Effector CD8-positive, alpha-beta T cell (primary cell): Measurements from ENCODE around the gene SRC.

Source experiments
- DNase-seq: peaks from one replicate; lab custom pipeline; 2025; lab: John Stamatoyannopoulos, UW

The SRC gene

GRCh38 chr20:37395921-37396415 lies 50.0 kb downstream of the SRC start:
- no peak for DNase-seq

GRCh38 chr20:37396416-37397075 lies 50.6 kb downstream of the SRC start:
- DNase-seq: no peak

DNA sequence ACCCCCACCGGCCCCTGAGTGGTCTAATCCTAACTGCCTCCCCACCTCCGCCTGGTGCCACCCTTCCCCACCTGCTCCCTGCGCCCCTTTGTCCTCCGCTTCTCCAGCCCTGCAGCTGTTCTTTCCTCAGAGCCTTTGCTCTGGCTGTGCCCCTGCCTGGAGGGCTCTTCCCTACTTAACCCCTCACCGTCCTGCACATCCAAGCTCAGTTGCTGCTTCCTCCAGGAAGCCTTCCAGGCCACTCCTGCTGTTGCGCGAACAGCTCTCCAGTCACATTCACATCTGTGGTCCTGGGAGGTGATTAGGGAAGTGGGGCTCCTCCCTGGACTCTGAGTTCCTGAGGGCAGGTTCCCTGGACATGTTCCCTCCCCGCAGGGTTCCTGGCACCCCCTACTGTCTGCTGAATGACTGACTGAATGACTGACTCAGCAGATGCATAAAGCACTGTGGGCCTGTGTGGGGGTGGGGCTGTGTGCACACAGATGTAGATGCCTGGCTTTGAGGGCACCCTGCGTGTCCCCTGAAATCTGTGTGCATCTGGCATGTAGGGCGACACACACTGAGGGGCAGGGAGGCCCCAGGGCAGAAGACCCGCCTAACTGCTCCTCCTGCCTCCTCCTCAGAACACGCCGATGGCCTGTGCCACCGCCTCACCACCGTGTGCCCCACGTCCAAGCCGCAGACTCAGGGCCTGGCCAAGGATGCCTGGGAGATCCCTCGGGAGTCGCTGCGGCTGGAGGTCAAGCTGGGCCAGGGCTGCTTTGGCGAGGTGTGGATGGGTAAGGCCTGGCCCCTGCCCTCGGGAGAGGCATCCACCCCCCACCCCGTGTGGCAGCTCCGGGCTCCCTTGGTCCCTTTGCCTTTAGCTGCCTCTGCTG lies 51.4 kb downstream of the SRC start:
- DNase-seq: no peak

- DNase-seq: no peak
These were observed 52.2 kb downstream of the SRC start for GRCh38 chr20:37397954-37398749.

DNA sequence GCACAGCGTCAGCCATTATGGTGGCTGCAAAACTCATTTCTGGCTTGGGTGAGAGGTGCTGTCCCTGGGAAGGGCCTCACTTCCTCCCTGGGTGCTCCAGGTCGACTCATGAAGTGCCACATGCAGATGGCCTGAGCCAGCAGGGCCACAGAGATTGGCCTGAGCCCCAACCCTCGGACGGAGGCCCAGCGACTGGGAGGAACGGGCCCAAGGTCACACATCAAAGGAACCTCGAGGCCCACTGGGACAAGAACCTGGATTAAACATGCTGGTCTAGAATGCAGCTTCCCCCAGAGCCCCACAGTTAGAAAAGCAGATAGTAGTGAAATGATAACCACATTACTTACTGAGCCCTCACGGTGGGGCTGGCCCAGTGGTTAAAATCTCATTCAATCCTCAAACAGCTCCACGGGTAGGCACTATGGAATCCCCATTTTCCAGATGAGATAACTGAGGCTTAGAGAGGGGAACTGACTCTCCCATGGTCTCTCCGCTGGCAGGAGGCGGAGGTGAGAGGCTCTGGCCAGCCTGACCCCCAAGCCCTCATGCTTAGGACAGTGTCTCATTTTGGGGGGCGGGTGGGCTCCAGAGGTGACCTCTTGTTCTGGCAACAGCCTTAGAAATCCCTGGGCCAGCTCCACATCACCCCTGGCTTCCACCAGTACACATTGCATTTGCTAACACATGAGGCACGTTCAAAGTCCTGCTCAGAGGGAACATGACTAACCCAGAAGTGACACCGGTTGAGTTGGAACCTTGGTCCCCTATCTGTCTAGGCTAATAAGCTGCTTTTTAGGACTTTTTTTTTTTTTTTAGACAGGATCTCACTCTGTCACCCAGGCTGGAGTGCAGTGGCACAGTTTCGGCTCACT lies 53.0 kb downstream of the SRC start:
- DNase-seq: no peak

GRCh38 chr20:37401282-37401929 lies 55.5 kb downstream of the SRC start:
- no peak for DNase-seq

GRCh38 chr20:37401930-37402675 lies 56.2 kb downstream of the SRC start:
- DNase-seq: no peak

DNA sequence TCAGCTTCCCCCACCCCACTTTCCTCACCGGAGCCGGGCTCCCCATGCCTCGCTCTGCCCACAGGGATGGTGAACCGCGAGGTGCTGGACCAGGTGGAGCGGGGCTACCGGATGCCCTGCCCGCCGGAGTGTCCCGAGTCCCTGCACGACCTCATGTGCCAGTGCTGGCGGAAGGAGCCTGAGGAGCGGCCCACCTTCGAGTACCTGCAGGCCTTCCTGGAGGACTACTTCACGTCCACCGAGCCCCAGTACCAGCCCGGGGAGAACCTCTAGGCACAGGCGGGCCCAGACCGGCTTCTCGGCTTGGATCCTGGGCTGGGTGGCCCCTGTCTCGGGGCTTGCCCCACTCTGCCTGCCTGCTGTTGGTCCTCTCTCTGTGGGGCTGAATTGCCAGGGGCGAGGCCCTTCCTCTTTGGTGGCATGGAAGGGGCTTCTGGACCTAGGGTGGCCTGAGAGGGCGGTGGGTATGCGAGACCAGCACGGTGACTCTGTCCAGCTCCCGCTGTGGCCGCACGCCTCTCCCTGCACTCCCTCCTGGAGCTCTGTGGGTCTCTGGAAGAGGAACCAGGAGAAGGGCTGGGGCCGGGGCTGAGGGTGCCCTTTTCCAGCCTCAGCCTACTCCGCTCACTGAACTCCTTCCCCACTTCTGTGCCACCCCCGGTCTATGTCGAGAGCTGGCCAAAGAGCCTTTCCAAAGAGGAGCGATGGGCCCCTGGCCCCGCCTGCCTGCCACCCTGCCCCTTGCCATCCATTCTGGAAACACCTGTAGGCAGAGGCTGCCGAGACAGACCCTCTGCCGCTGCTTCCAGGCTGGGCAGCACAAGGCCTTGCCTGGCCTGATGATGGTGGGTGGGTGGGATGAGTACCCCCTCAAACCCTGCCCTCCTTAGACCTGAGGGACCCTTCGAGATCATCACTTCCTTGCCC lies 57.4 kb downstream of the SRC start:
- no peak for DNase-seq

DNA sequence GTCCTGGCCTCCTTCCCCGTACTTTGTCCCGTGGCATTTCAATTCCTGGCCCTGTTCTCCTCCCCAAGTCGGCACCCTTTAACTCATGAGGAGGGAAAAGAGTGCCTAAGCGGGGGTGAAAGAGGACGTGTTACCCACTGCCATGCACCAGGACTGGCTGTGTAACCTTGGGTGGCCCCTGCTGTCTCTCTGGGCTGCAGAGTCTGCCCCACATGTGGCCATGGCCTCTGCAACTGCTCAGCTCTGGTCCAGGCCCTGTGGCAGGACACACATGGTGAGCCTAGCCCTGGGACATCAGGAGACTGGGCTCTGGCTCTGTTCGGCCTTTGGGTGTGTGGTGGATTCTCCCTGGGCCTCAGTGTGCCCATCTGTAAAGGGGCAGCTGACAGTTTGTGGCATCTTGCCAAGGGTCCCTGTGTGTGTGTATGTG lies 58.5 kb downstream of the SRC start:
- DNase-seq: no peak

DNA sequence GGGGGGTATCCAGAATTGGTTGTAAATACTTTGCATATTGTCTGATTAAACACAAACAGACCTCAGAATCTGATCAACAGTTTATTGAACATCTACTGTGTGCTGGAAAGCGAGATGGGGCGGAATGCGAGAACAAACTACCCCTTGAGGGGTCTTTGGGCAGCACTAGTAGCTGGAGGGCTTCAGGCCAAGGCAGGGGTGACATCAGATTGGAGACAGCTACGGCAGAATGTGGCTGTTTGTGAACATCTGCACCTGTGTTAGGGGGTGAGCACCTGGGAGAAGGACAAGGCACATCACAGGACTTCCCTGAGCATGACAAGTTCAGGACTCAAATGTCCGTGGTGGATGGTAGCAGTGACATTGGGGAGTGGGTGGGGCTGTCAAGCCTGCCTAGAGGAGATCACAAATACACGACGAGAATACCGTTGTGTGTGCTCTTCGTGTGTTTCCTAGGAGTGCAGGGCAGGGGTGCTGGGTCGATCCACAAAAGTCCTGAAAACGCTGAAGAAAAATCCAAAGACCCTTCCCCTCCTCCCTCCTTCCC lies 59.5 kb downstream of the SRC start:
- DNase-seq: no peak

DNA sequence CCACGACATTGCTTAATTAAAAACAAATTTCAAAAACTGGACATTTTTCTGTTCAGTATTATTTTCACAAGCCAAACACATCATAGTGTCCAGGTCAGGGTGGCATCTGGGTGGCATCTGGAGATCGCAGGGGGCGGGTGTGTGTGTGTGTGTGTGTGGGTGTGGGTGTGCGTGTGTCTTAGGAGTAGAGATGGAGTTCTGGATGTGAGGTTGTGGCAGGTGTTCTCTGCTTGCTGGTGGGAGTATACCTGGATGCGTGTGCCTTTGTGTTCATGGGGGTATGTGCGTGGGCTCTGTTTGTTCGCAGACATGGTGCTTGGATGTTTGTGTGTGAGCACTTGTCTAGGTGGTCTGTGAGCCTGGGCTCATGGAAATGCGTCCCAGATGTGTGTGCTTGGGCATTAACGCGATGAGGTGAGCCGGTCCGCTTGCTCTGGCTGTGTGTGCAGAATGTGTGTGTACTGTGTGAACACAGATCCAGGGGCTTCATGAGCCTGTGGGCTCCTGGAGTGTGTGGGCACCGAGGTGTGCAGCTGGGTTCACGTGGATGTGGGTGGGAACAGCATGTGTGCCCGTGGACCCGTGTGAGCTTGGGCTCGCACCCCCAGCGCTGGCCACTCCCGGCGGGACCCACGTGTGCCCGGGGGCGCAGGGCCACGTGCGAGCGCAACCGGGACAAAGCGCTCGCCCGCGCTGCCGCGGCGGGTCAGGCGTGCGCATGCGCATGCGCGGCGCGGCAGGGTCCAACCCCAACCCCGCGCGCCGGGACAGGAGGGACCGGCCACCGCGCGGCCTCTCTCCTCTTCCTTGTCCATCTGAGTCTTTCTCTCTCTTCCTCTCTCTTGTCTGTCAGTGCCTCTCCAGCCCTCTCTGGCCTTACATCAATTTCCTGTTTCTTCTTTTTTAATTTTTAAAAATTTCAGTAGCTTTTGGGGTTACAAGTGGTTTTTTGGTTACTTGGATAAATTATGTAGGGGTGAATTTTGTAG lies 60.4 kb downstream of the SRC start:
- peak; percentile 3 for DNase-seq

GRCh38 chr20:37407019-37407566 lies 61.2 kb downstream of the SRC start:
- DNase-seq: no peak

- no peak for DNase-seq
These were observed 61.6 kb downstream of the SRC start for GRCh38 chr20:37407573-37408002.

GRCh38 chr20:37408302-37409193 lies 62.6 kb downstream of the SRC start:
- no peak for DNase-seq

- no peak for DNase-seq
These were observed 65.7 kb downstream of the SRC start for GRCh38 chr20:37411408-37412219.
